ENCODE results near the gene TSHZ2. TPM values are rescaled to one million over a fixed set of nuclear protein-coding genes. Genes with fewer than 3 reads are reported as not detected.

Gene TSHZ2
- total and polyA plus RNA-seq, 2 of the 4 experiments (the other 2 are of a cell fraction): under 0.01 to 0.02 TPM

GRCh38 chr20:53080969-53081871 lies 109.1 kb downstream of the TSHZ2 start:
- dilution Hi-C loops (cut with HindIII; ENCODE audit: low sequenced_read_pairs, unreplicated experiment) (no loop called here), intact Hi-C loops (cut with micrococcal nuclease) (no loop called here), in situ Hi-C loops (cut with MboI; ENCODE audit: low sequenced_read_pairs) (no loop called here)
- Histone ChIP-seq H4K91ac (ENCODE audit: insufficient read depth, low read depth, low read length) (no peak overlapping the region), H3K9me3 (ENCODE audit: control insufficient read depth, insufficient read depth, low read length) (no peaks in the 10 kb centered on the region), H3K4ac (ENCODE audit: low read depth, low read length) (no peak overlapping the region; the same call in 1 of the 2 replicates), H3K4me1 (ENCODE audit: control insufficient read depth, insufficient read depth, low read length) (no peaks in the 10 kb centered on the region), H4K8ac (ENCODE audit: low read depth in 2 of 2, low read length in 2 of 2) (peak overlapping the region in 1 of 2 experiments; percentile 63; a peak in 1 of 4 replicates), H3K27me3 (ENCODE audit: control insufficient read depth, insufficient read depth, low read length) (no peaks in the 10 kb centered on the region), H3K23ac (ENCODE audit: low read depth, low read length) (no peak overlapping the region), H3K4me2 (ENCODE audit: low read depth, low read length) (no peak overlapping the region), H3K27ac (ENCODE audit: insufficient read depth, low read length) (no peak overlapping the region), H3K18ac (ENCODE audit: low read depth, low read length) (no peak overlapping the region), H3K14ac (replicated peaks; ENCODE audit: low read depth, low read length) (no peak overlapping the region), H2AK9ac (replicated peaks; ENCODE audit: low read depth, low read length, poor library complexity) (no peak overlapping the region), H2BK5ac (ENCODE audit: low read depth, low read length, poor library complexity, severe bottlenecking) (no peak overlapping the region), H2AFZ (replicated peaks; ENCODE audit: low read length, poor library complexity) (no peak overlapping the region), H3K9ac (ENCODE audit: low read depth, low read length) (no peak overlapping the region), H3K56ac (ENCODE audit: extremely low read depth, insufficient read depth, low read length) (no peak overlapping the region), H2BK20ac (ENCODE audit: low read depth, low read length) (no peak overlapping the region), H3K36me3 (ENCODE audit: control insufficient read depth, insufficient read depth, low read length) (no peaks in the 10 kb centered on the region), H4K5ac (ENCODE audit: low read depth, low read length) (no peak overlapping the region), H3K9me1 (ENCODE audit: insufficient read depth, low read length) (no peaks in the 10 kb centered on the region; the same call in 1 of the 2 replicates), H3K79me1 (ENCODE audit: low read depth in 1 of 2, low read length in 2 of 2) (no peaks in the 10 kb centered on the region), H2BK15ac (ENCODE audit: low read depth, low read length) (no peak overlapping the region), H3K4me3 (ENCODE audit: insufficient read depth, low read depth, low read length) (no peak overlapping the region), H2BK120ac (ENCODE audit: low read depth, low read length) (no peak overlapping the region), H4K20me1 (ENCODE audit: insufficient read depth, low read length) (no peaks in the 10 kb centered on the region), H2AK5ac (ENCODE audit: low read depth, low read length) (no peak overlapping the region)
- CTCF ChIA-PET: interaction anchor here (0.6 kb wide), 1 partner anchor 607 kb away, joined by 6 read pairs; no protein-coding TSS in a partner anchor
- 60% methylated on average over 1 of the region's 10 CpGs; no CpG with 5 or more reads in 1 of the 2 experiments for WGBS, 2 experiments (ENCODE audit: extremely low coverage in 2 of 2, insufficient read length in 1 of 2)
- POLR2A ChIA-PET (ENCODE audit: unreplicated experiment): no interaction called here
- no peak for TF ChIP-seq CEBPB (IDR thresholded peaks at IDR 0.05; ENCODE audit: low read depth, low read length)
- DNase-seq: peak; percentile 27
- no peak; the same call in 1 of the 2 replicates for ATAC-seq (ENCODE audit: low read depth)
- BruUV-seq (replicated peaks): no TSS peak

All from IMR-90 (cell line).